Transverse colon (tissue), 4 donors: ENCODE results near the gene PMEPA1.

ENCODE experiments used
- POLR2A ChIP-seq: fragments of 450-650 bp; IDR thresholded peaks from one replicate; pipeline ENCODE4 v1.6.1; 2016; ENCODE audit warnings: antibody characterized with exemption, mild to moderate bottlenecking, moderate library complexity
- POLR2AphosphoS5 ChIP-seq, 3 donors: sonication (generic); formaldehyde crosslinking; IDR thresholded peaks; one replicate each; pipeline ENCODE4 v1.6.1; 2016; ENCODE audit warnings: antibody characterized with exemption in 3 of 3
- TF ChIP-seq, protein P1 (sequence below), 5 experiments: fragments of 200-600 bp in 3 of 5; fragments of 450-650 bp in 2 of 5; sonication (generic) in 3 of 5; IDR thresholded peaks; 1 replicate in 2 of 5; 2 replicates in 3 of 5; pipeline ENCODE4 v1.5.1; 2016 to 2017; ENCODE audit warnings: antibody characterized with exemption in 5 of 5, inconsistent platforms in 3 of 5, mild to moderate bottlenecking in 2 of 5, moderate library complexity in 1 of 5

GRCh38 chr20:57715268-57715904 is 5.6 kb upstream of the PMEPA1 start:
- no peak for TF ChIP-seq POLR2A
- no peak for TF ChIP-seq POLR2AphosphoS5 (IDR thresholded peaks at IDR 0.05)
- TF ChIP-seq, protein P1, sequence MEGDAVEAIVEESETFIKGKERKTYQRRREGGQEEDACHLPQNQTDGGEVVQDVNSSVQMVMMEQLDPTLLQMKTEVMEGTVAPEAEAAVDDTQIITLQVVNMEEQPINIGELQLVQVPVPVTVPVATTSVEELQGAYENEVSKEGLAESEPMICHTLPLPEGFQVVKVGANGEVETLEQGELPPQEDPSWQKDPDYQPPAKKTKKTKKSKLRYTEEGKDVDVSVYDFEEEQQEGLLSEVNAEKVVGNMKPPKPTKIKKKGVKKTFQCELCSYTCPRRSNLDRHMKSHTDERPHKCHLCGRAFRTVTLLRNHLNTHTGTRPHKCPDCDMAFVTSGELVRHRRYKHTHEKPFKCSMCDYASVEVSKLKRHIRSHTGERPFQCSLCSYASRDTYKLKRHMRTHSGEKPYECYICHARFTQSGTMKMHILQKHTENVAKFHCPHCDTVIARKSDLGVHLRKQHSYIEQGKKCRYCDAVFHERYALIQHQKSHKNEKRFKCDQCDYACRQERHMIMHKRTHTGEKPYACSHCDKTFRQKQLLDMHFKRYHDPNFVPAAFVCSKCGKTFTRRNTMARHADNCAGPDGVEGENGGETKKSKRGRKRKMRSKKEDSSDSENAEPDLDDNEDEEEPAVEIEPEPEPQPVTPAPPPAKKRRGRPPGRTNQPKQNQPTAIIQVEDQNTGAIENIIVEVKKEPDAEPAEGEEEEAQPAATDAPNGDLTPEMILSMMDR (IDR thresholded peaks at IDR 0.05) = no peak
